Measurements from ENCODE around the gene FBH1. TPM values are rescaled to one million over a fixed set of nuclear protein-coding genes. Genes with fewer than 3 reads are reported as not detected.
A peak's percentile ranks its signal among the peaks of the same experiment; 100 is the strongest.

Gene FBH1
- total and polyA plus RNA-seq, 4 donors = 19.9 to 58.4 (median 48.1) TPM

DNA sequence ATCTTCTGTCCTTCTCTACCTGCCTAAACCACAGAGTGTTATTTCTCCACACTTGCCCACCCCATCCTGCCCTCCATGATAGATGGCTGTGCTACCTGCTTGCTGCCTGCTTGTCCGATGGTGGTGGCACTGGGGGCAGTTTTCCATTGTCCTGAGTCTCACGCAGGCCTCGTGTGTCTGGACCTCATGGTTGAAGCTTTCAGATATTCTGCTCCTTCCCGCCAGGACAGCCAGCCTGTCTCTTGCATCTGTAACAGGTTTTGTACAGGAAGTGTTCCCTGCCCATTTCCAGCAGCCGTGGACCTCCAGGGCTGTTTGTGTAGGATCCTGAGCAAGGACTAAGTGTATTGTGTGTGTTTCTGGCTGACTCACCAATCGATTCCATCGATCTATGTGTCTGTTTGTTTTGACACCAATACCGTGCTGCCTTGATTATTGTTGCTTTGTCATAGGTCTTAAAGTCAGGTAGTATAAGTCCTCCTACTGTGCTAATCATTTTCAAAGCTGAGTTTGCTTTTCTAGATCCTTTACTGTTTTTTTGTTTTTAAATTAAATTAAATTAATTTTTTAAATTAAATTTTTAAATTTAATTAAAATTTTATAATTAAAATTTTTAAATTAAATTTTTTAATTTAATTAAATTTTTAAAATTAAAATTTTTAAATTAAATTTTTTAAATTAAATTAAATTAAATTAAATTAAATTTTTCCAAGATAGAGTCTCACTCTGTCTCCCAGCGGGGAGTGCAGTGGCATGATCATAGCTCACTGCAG lies 78.8 kb downstream of the FBH1 start (continued):
- TF ChIP-seq ZBTB33 (IDR thresholded peaks at IDR 0.05) = peak; percentile 73
- peak; percentile 92 to 97 for TF ChIP-seq JUND (IDR thresholded peaks at IDR 0.05)
- TF ChIP-seq EGR1 (IDR thresholded peaks at IDR 0.05; ENCODE audit: low read depth in 2 of 2) = peak in 1 of 2 donors; percentile 76
- no peak for TF ChIP-seq FOXA1 (IDR thresholded peaks at IDR 0.05)
- TF ChIP-seq YY1 (IDR thresholded peaks at IDR 0.05) = peak; percentile 66
- peak; percentile 68 for TF ChIP-seq FOXA2 (IDR thresholded peaks at IDR 0.05)
- TF ChIP-seq SP1 (IDR thresholded peaks at IDR 0.05) = peak; percentile 50

- no peak for TF ChIP-seq HNF4A (conservative IDR thresholded peaks at IDR 0.05)
- no peak for TF ChIP-seq JUND (IDR thresholded peaks at IDR 0.05)
- no peak for TF ChIP-seq EGR1 (IDR thresholded peaks at IDR 0.05; ENCODE audit: low read depth in 2 of 2)
- no peak for TF ChIP-seq YY1 (IDR thresholded peaks at IDR 0.05)
- TF ChIP-seq SP1 (IDR thresholded peaks at IDR 0.05) = no peak
- no peak for TF ChIP-seq CTCF (IDR thresholded peaks at IDR 0.05; ENCODE audit: low read depth, low read length, missing input control)
- no peak for TF ChIP-seq GABPA (IDR thresholded peaks at IDR 0.05 in 1 of 2, conservative IDR thresholded peaks at IDR 0.05 in 1 of 2)
- no peak for TF ChIP-seq TAF1 (conservative IDR thresholded peaks at IDR 0.05)
- WGBS = 82% methylated on average over 2 of the region's 2 CpGs
Observed at GRCh38 chr10:5970066-5970465, 80.0 kb downstream of the FBH1 start.

GRCh38 chr10:5970527-5970926 lies 80.5 kb downstream of the FBH1 start:
- Histone ChIP-seq H3K9me3 (ENCODE audit: control insufficient read depth in 4 of 4, low read length in 3 of 4) (no peaks in the 10 kb centered on the region), H3K4me3 (ENCODE audit: low read depth in 1 of 3, low read length in 3 of 3) (no peak overlapping the region), H3K4me1 (ENCODE audit: control insufficient read depth in 4 of 4, insufficient read depth in 4 of 4, low read length in 3 of 4) (peaks cover 16 to 45% (median 31%) of the 10 kb centered on the region in 4 donors), H3K27me3 (ENCODE audit: control insufficient read depth in 4 of 4, insufficient read depth in 4 of 4, low read length in 3 of 4) (no peaks in the 10 kb centered on the region), H3K9ac (ENCODE audit: low read depth in 1 of 2, low read length in 2 of 2) (no peak overlapping the region), H3K36me3 (ENCODE audit: control insufficient read depth in 4 of 4, insufficient read depth in 3 of 4, low read depth in 1 of 4, low read length in 3 of 4) (no peaks in the 10 kb centered on the region), H3K27ac (ENCODE audit: low read depth in 1 of 2, low read length in 2 of 2) (peak overlapping the region; percentile 87 to 99)
- 83% methylated on average over 3 of the region's 3 CpGs for WGBS
- TF ChIP-seq CTCF (IDR thresholded peaks at IDR 0.05; ENCODE audit: low read depth, low read length, missing input control) (no peak), FOXA1 (IDR thresholded peaks at IDR 0.05) (no peak), RXRA (IDR thresholded peaks at IDR 0.05) (no peak)
- DNase-seq (ENCODE audit: low spot score) = no peak

More at GRCh38 chr10:5970066-5970465, 80.0 kb downstream of the FBH1 start:
- Histone ChIP-seq H3K4me1 (ENCODE audit: control insufficient read depth in 4 of 4, insufficient read depth in 4 of 4, low read length in 3 of 4) (peaks cover 16 to 44% (median 29%) of the 10 kb centered on the region in 4 donors), H3K9ac (ENCODE audit: low read depth in 1 of 2, low read length in 2 of 2) (no peak overlapping the region), H3K4me3 (ENCODE audit: low read depth in 1 of 3, low read length in 3 of 3) (no peak overlapping the region), H3K36me3 (ENCODE audit: control insufficient read depth in 4 of 4, insufficient read depth in 3 of 4, low read depth in 1 of 4, low read length in 3 of 4) (no peaks in the 10 kb centered on the region), H3K9me3 (ENCODE audit: control insufficient read depth in 4 of 4, low read length in 3 of 4) (no peaks in the 10 kb centered on the region), H3K27me3 (ENCODE audit: control insufficient read depth in 4 of 4, insufficient read depth in 4 of 4, low read length in 3 of 4) (no peaks in the 10 kb centered on the region), H3K27ac (ENCODE audit: low read depth in 1 of 2, low read length in 2 of 2) (no peak overlapping the region)
- no peak for DNase-seq (ENCODE audit: low spot score)
